ENCODE measurements around the gene RANBP1. TPM values are rescaled to one million over a fixed set of nuclear protein-coding genes. Genes with fewer than 3 reads are reported as not detected.

The RANBP1 gene
- polyA plus RNA-seq, 6 donors from 2014 or later: 73.1 to 107 (median 91.0) TPM

GRCh38 chr22:20083891-20084546 lies 31.9 kb upstream of the RANBP1 start:
- peak overlapping the region in 2 of 8 donors; percentile 82 to 95 for H3K4me3 Mint-ChIP-seq
- no peaks in the 10 kb centered on the region for H3K9me3 Mint-ChIP-seq
- peak overlapping the region in 1 of 6 donors; percentile 85 for H3K27ac Mint-ChIP-seq
- peaks cover 25 to 40% (median 36%) of the 10 kb centered on the region in 3 donors for H3K4me1 Mint-ChIP-seq
- H3K27me3 Mint-ChIP-seq: no peaks in the 10 kb centered on the region
- DNase-seq (no peak), ATAC-seq (ENCODE audit: low read depth in 2 of 2) (no peak)
- H3K36me3 Mint-ChIP-seq: peaks cover 6 to 22% of the 10 kb centered on the region in 2 donors

GRCh38 chr22:20084547-20085413 lies 31.1 kb upstream of the RANBP1 start:
- no peaks in the 10 kb centered on the region for H3K9me3 Mint-ChIP-seq
- H3K4me3 Mint-ChIP-seq: peak overlapping the region in 1 of 8 donors; percentile 68
- H3K27ac Mint-ChIP-seq: peak overlapping the region in 1 of 6 donors; percentile 85
- peaks cover 6 to 22% of the 10 kb centered on the region in 2 donors for H3K36me3 Mint-ChIP-seq
- DNase-seq: no peak
- H3K4me1 Mint-ChIP-seq: peaks cover 25 to 38% (median 36%) of the 10 kb centered on the region in 3 donors
- no peak for ATAC-seq (ENCODE audit: low read depth in 2 of 2)
- no peaks in the 10 kb centered on the region for H3K27me3 Mint-ChIP-seq

GRCh38 chr22:20085651-20086050 lies 30.3 kb upstream of the RANBP1 start:
- ATAC-seq (ENCODE audit: low read depth in 2 of 2) (no peak), DNase-seq (no peak)
- peak overlapping the region in 1 of 6 donors; percentile 12 for H3K27ac Mint-ChIP-seq
- H3K36me3 Mint-ChIP-seq: peaks cover 11 to 31% of the 10 kb centered on the region in 2 donors
- H3K4me3 Mint-ChIP-seq: no peak overlapping the region
- no peaks in the 10 kb centered on the region for H3K9me3 Mint-ChIP-seq
- no peaks in the 10 kb centered on the region for H3K27me3 Mint-ChIP-seq
- H3K4me1 Mint-ChIP-seq: peaks cover 25 to 37% (median 35%) of the 10 kb centered on the region in 3 donors

- Mint-ChIP-seq H3K9me3 (no peaks in the 10 kb centered on the region), H3K36me3 (peaks cover 14 to 36% of the 10 kb centered on the region in 2 donors), H3K27me3 (no peaks in the 10 kb centered on the region), H3K4me1 (peaks cover 25 to 32% (median 30%) of the 10 kb centered on the region in 3 donors), H3K27ac (peak overlapping the region in 2 of 6 donors; percentile 12 to 85), H3K4me3 (no peak overlapping the region)
- ATAC-seq (ENCODE audit: low read depth in 2 of 2) (no peak), DNase-seq (no peak)
These were observed 29.8 kb upstream of the RANBP1 start for GRCh38 chr22:20086101-20086599.

GRCh38 chr22:20086763-20087162 lies 29.1 kb upstream of the RANBP1 start:
- H3K27me3 Mint-ChIP-seq: no peaks in the 10 kb centered on the region
- peaks cover 21 to 26% (median 24%) of the 10 kb centered on the region in 3 donors for H3K4me1 Mint-ChIP-seq
- H3K4me3 Mint-ChIP-seq: no peak overlapping the region
- H3K27ac Mint-ChIP-seq: no peak overlapping the region
- ATAC-seq (ENCODE audit: low read depth in 2 of 2) (no peak), DNase-seq (no peak)
- H3K36me3 Mint-ChIP-seq: peaks cover 16 to 40% of the 10 kb centered on the region in 2 donors
- no peaks in the 10 kb centered on the region for H3K9me3 Mint-ChIP-seq

GRCh38 chr22:20087319-20088262 lies 28.3 kb upstream of the RANBP1 start:
- no peaks in the 10 kb centered on the region for H3K27me3 Mint-ChIP-seq
- H3K36me3 Mint-ChIP-seq: peaks cover 16 to 40% of the 10 kb centered on the region in 2 donors
- H3K9me3 Mint-ChIP-seq: no peaks in the 10 kb centered on the region
- H3K4me3 Mint-ChIP-seq: peak overlapping the region in 1 of 8 donors; percentile 60
- peak overlapping the region in 1 of 6 donors; percentile 75 for H3K27ac Mint-ChIP-seq
- DNase-seq (no peak), ATAC-seq (ENCODE audit: low read depth in 2 of 2) (no peak)
- H3K4me1 Mint-ChIP-seq: peaks cover 19 to 21% (median 20%) of the 10 kb centered on the region in 3 donors

GRCh38 chr22:20088263-20088648 lies 27.6 kb upstream of the RANBP1 start:
- no peak for DNase-seq
- Mint-ChIP-seq H3K27ac (no peak overlapping the region), H3K9me3 (no peaks in the 10 kb centered on the region), H3K4me3 (no peak overlapping the region), H3K27me3 (no peaks in the 10 kb centered on the region), H3K36me3 (peaks cover 16 to 40% of the 10 kb centered on the region in 2 donors), H3K4me1 (peaks cover 13 to 15% (median 13%) of the 10 kb centered on the region in 3 donors)
- no peak for ATAC-seq (ENCODE audit: low read depth in 2 of 2)

- H3K27ac Mint-ChIP-seq: no peak overlapping the region
- no peaks in the 10 kb centered on the region for H3K27me3 Mint-ChIP-seq
- no peak for ATAC-seq (ENCODE audit: low read depth in 2 of 2)
These were observed 26.5 kb upstream of the RANBP1 start for GRCh38 chr22:20089226-20089976.

GRCh38 chr22:20089977-20090729 lies 25.8 kb upstream of the RANBP1 start:
- Mint-ChIP-seq H3K4me1 (peaks cover 0 to 8% (median 0%) of the 10 kb centered on the region in 3 donors), H3K9me3 (no peaks in the 10 kb centered on the region), H3K4me3 (no peak overlapping the region), H3K36me3 (peaks cover 18 to 47% of the 10 kb centered on the region in 2 donors), H3K27ac (peak overlapping the region in 1 of 6 donors; percentile 94), H3K27me3 (no peaks in the 10 kb centered on the region)
- DNase-seq (no peak), ATAC-seq (ENCODE audit: low read depth in 2 of 2) (no peak)

More at GRCh38 chr22:20089226-20089976, 26.5 kb upstream of the RANBP1 start:
- Mint-ChIP-seq H3K4me1 (peaks cover 3 to 9% (median 5%) of the 10 kb centered on the region in 3 donors), H3K4me3 (no peak overlapping the region), H3K9me3 (no peaks in the 10 kb centered on the region), H3K36me3 (peaks cover 16 to 47% of the 10 kb centered on the region in 2 donors)
- no peak for DNase-seq

GRCh38 chr22:20090730-20091240 lies 25.1 kb upstream of the RANBP1 start:
- Mint-ChIP-seq H3K4me1 (peaks cover 0 to 8% (median 0%) of the 10 kb centered on the region in 3 donors), H3K36me3 (peaks cover 22 to 47% of the 10 kb centered on the region in 2 donors), H3K27ac (peak overlapping the region in 2 of 6 donors; percentile 39 to 59), H3K27me3 (no peaks in the 10 kb centered on the region), H3K9me3 (no peaks in the 10 kb centered on the region), H3K4me3 (no peak overlapping the region)
- DNase-seq (no peak), ATAC-seq (ENCODE audit: low read depth in 2 of 2) (no peak)

- H3K4me3 Mint-ChIP-seq: no peak overlapping the region
- H3K4me1 Mint-ChIP-seq: no peaks in the 10 kb centered on the region
- no peak for DNase-seq
- peaks cover 16 to 49% of the 10 kb centered on the region in 2 donors for H3K36me3 Mint-ChIP-seq
- no peak for ATAC-seq (ENCODE audit: low read depth in 2 of 2)
- H3K27ac Mint-ChIP-seq: no peak overlapping the region
- H3K27me3 Mint-ChIP-seq: no peaks in the 10 kb centered on the region
- peaks cover 0 to 4% (median 0%) of the 10 kb centered on the region in 7 donors for H3K9me3 Mint-ChIP-seq
These were observed 24.0 kb upstream of the RANBP1 start for GRCh38 chr22:20091690-20092476.
